ENCODE results near the gene DSCAML1.

Gene DSCAML1

GRCh38 chr11:117612177-117612576 lies 184.8 kb downstream of the DSCAML1 start:
- ChIA-PET POLR2A (interaction anchor here (0.5 kb wide), 1 partner anchor 34 kb away, joined by 3 read pairs; no protein-coding TSS in a partner anchor), CTCF (no interaction called here)
- no peak for TF ChIP-seq L3MBTL2 (conservative IDR thresholded peaks at IDR 0.05)
- no peak for TF ChIP-seq SUZ12 (IDR thresholded peaks at IDR 0.05)
- no peak for TF ChIP-seq PKNOX1 (IDR thresholded peaks at IDR 0.05)
- TF ChIP-seq CTBP1 (IDR thresholded peaks at IDR 0.05; ENCODE audit: borderline replicate concordance) = no peak
- no peak for TF ChIP-seq TARDBP (IDR thresholded peaks at IDR 0.05)
- TF ChIP-seq LEF1 (IDR thresholded peaks at IDR 0.05; ENCODE audit: borderline replicate concordance) = no peak
- TF ChIP-seq FOXA1 (IDR thresholded peaks at IDR 0.05) = no peak
- TF ChIP-seq ELF4 (IDR thresholded peaks at IDR 0.05) = no peak
- TF ChIP-seq FOXK2 (IDR thresholded peaks at IDR 0.05) = no peak
- TF ChIP-seq BHLHE40 (IDR thresholded peaks at IDR 0.05; ENCODE audit: borderline replicate concordance) = no peak
- DNase-seq (ENCODE audit: extremely low spot score) = no peak

GRCh38 chr11:117610901-117611300 lies 186.1 kb downstream of the DSCAML1 start:
- DNase-seq (ENCODE audit: extremely low spot score) = no peak
- TF ChIP-seq BHLHE40 (IDR thresholded peaks at IDR 0.05; ENCODE audit: borderline replicate concordance) (no peak), FOXM1 (IDR thresholded peaks at IDR 0.05; ENCODE audit: borderline replicate concordance) (no peak), ELF4 (IDR thresholded peaks at IDR 0.05) (no peak)
- POLR2A ChIA-PET = no interaction called here
- CTCF ChIA-PET = no interaction called here

DNA sequence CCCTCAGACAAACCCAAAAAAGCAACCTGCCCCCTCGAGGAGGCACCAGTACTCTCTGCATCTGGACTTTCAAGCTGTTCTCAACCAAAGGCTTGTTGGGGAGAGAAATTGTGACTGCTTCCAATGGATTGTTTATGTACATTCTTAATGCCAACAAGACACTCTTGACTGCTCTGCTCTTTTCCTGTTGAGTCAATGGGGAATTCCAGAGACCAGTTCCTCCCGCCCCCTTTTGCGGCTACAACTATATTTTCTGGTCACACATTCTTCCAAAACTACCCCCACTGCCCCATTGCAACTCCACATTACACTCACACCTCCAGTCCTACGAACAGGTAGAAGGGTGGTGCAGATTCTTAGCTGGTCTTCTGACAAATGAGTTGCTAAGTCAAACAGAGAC lies 187.0 kb downstream of the DSCAML1 start:
- TF ChIP-seq HDGF (IDR thresholded peaks at IDR 0.05; ENCODE audit: borderline replicate concordance) (no peak), ZNF384 (IDR thresholded peaks at IDR 0.05) (no peak), NFRKB (IDR thresholded peaks at IDR 0.05) (no peak), CTBP1 (IDR thresholded peaks at IDR 0.05; ENCODE audit: borderline replicate concordance) (no peak), L3MBTL2 (conservative IDR thresholded peaks at IDR 0.05) (no peak), ARNT (IDR thresholded peaks at IDR 0.05) (no peak)
- ChIA-PET POLR2A (no interaction called here), CTCF (no interaction called here)
- no peak for DNase-seq (ENCODE audit: extremely low spot score)

- TF ChIP-seq FOXM1 (IDR thresholded peaks at IDR 0.05; ENCODE audit: borderline replicate concordance) (no peak), HDGF (IDR thresholded peaks at IDR 0.05; ENCODE audit: borderline replicate concordance) (no peak), FOXA1 (IDR thresholded peaks at IDR 0.05) (no peak), FOXK2 (IDR thresholded peaks at IDR 0.05) (no peak), LEF1 (IDR thresholded peaks at IDR 0.05; ENCODE audit: borderline replicate concordance) (no peak), ARNT (IDR thresholded peaks at IDR 0.05) (no peak)
- ChIA-PET POLR2A (no interaction called here), CTCF (no interaction called here)
- DNase-seq (ENCODE audit: extremely low spot score) = no peak
Measured at GRCh38 chr11:117607449-117607848, 189.6 kb downstream of the DSCAML1 start.

- DNase-seq (ENCODE audit: extremely low spot score) = no peak
- CTCF ChIA-PET = no interaction called here
- TF ChIP-seq ZNF384 (IDR thresholded peaks at IDR 0.05) = no peak
- POLR2A ChIA-PET = no interaction called here
Measured at GRCh38 chr11:117606790-117607189, 190.2 kb downstream of the DSCAML1 start.

DNA sequence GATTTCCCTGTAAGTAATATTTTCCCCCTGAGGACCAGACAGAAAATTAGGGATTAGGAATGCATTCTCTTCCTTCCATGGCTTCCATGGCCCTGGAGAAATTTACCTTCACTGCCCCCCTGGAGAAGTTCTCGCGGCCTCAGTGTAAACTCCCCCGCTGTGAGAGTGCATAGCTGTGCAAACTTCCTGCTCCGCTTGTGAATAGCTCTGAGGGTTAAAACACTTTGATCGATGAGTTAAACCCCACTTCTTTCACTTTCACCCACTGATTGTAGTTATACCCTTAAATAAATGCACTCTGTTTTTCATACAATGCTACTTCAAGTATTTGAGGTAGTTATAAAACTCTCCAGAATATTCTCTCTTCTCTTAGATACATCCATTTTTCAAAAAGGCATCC lies 190.8 kb downstream of the DSCAML1 start:
- ChIA-PET POLR2A (no interaction called here), CTCF (no interaction called here)
- no peak for DNase-seq (ENCODE audit: extremely low spot score)
- TF ChIP-seq FOXM1 (IDR thresholded peaks at IDR 0.05; ENCODE audit: borderline replicate concordance) (no peak), ARNT (IDR thresholded peaks at IDR 0.05) (no peak), PKNOX1 (IDR thresholded peaks at IDR 0.05) (no peak), ELF4 (IDR thresholded peaks at IDR 0.05) (no peak), ZNF384 (IDR thresholded peaks at IDR 0.05) (no peak), LEF1 (IDR thresholded peaks at IDR 0.05; ENCODE audit: borderline replicate concordance) (no peak), SP1 (IDR thresholded peaks at IDR 0.05) (no peak), HDGF (IDR thresholded peaks at IDR 0.05; ENCODE audit: borderline replicate concordance) (no peak), FOXK2 (IDR thresholded peaks at IDR 0.05) (no peak), NFRKB (IDR thresholded peaks at IDR 0.05) (no peak), FOXA1 (IDR thresholded peaks at IDR 0.05) (no peak), CTBP1 (IDR thresholded peaks at IDR 0.05; ENCODE audit: borderline replicate concordance) (no peak), L3MBTL2 (conservative IDR thresholded peaks at IDR 0.05) (no peak)

- no peak for DNase-seq (ENCODE audit: extremely low spot score)
- TF ChIP-seq L3MBTL2 (conservative IDR thresholded peaks at IDR 0.05) = no peak
- TF ChIP-seq ZNF384 (IDR thresholded peaks at IDR 0.05) = no peak
- no peak for TF ChIP-seq FOXA1 (IDR thresholded peaks at IDR 0.05)
- no peak for TF ChIP-seq TARDBP (IDR thresholded peaks at IDR 0.05)
- no peak for TF ChIP-seq FOXK2 (IDR thresholded peaks at IDR 0.05)
- TF ChIP-seq SUZ12 (IDR thresholded peaks at IDR 0.05) = no peak
- no peak for TF ChIP-seq SP1 (IDR thresholded peaks at IDR 0.05)
- TF ChIP-seq LEF1 (IDR thresholded peaks at IDR 0.05; ENCODE audit: borderline replicate concordance) = no peak
- no peak for TF ChIP-seq PKNOX1 (IDR thresholded peaks at IDR 0.05)
- no peak for TF ChIP-seq HDGF (IDR thresholded peaks at IDR 0.05; ENCODE audit: borderline replicate concordance)
- TF ChIP-seq ELF4 (IDR thresholded peaks at IDR 0.05) = no peak
- no peak for TF ChIP-seq FOXM1 (IDR thresholded peaks at IDR 0.05; ENCODE audit: borderline replicate concordance)
- TF ChIP-seq ARNT (IDR thresholded peaks at IDR 0.05) = no peak
- no peak for TF ChIP-seq NFRKB (IDR thresholded peaks at IDR 0.05)
- TF ChIP-seq CTBP1 (IDR thresholded peaks at IDR 0.05; ENCODE audit: borderline replicate concordance) = no peak
- no peak for TF ChIP-seq BHLHE40 (IDR thresholded peaks at IDR 0.05; ENCODE audit: borderline replicate concordance)
- ChIA-PET POLR2A (no interaction called here), CTCF (no interaction called here)
Measured at GRCh38 chr11:117605331-117605730, 191.7 kb downstream of the DSCAML1 start.
